ENCODE measurements around the gene ZSWIM3. TPM values are rescaled to one million over a fixed set of nuclear protein-coding genes. Genes with fewer than 3 reads are reported as not detected.

Gene ZSWIM3
- polyA plus RNA-seq, 1 donor from 2014 or later, result 3.0 TPM

DNA sequence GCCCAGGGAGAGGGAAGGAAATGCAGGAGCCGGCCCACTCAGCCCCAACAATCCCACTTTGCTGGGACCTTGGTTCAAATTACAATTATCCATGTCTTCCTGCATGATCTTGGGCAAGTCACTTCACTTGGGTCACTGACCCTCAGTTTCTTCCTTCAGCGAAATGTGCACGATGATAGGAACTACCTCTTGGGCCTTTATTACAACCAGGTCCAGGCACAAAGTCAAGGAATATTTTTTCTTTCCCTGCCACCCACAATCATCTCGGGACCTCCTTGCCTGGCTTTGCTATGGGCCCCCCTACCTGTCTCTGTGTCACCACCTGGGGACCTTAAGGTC lies 54.9 kb downstream of the ZSWIM3 start:
- Mint-ChIP-seq H3K36me3 (peaks cover 5% of the 10 kb centered on the region), H3K9me3 (peaks cover 0 to 1% (median 0%) of the 10 kb centered on the region in 3 donors), H3K4me3 (peak overlapping the region in 3 of 4 donors; percentile 38 to 97 (median 86)), H3K27me3 (peaks cover 9% of the 10 kb centered on the region), H3K4me1 (peaks cover 0 to 13% (median 11%) of the 10 kb centered on the region in 3 donors), H3K27ac (peak overlapping the region in 1 of 3 donors; percentile 53)

DNA sequence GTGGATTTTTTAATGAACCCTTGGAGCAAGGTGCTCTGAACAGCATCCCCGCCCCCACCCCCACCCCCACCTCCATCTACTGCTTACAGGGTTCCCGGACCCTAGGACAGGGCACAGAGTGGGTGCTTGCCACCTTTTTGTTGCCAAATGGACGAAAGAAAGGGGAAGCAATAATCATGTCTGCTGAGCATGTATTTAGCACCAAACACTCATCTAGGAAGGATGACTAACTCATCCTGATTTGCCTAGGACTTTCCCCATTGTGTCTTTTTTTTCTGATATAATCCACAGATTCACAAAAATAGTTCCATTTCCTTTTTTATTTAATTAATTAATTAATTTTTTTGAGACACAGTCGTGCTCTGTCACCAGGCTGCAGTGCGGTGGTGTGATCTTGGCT lies 55.7 kb downstream of the ZSWIM3 start:
- Mint-ChIP-seq H3K27me3 (peaks cover 10% of the 10 kb centered on the region), H3K27ac (no peak overlapping the region), H3K9me3 (peaks cover 0 to 1% (median 0%) of the 10 kb centered on the region in 3 donors), H3K4me3 (peak overlapping the region in 3 of 4 donors; percentile 48 to 86 (median 80)), H3K4me1 (peaks cover 0 to 11% (median 11%) of the 10 kb centered on the region in 3 donors), H3K36me3 (peaks cover 3% of the 10 kb centered on the region)

DNA sequence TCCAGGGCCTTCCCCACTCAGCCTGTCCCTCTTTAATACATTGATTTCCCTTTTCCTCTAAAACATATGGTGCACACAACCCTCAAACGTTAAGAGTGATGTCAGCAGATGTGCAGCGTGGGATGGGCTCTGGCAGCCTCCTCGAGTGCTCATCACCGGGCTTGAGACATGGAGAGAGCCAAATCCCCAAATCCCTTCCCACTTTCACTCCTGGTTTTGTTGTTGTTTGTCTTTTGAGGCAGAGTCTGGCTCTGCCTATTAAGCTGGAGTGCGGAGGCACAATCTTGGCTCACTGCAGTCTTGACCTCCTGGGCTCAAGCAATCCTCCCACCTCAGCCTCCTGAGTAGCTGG lies 60.4 kb downstream of the ZSWIM3 start:
- no peak overlapping the region for H3K27ac Mint-ChIP-seq
- H3K36me3 Mint-ChIP-seq, result no peaks in the 10 kb centered on the region
- peaks cover 0 to 2% (median 1%) of the 10 kb centered on the region in 3 donors for H3K4me1 Mint-ChIP-seq
- H3K9me3 Mint-ChIP-seq, result no peaks in the 10 kb centered on the region
- peaks cover 9% of the 10 kb centered on the region for H3K27me3 Mint-ChIP-seq
- no peak overlapping the region for H3K4me3 Mint-ChIP-seq

DNA sequence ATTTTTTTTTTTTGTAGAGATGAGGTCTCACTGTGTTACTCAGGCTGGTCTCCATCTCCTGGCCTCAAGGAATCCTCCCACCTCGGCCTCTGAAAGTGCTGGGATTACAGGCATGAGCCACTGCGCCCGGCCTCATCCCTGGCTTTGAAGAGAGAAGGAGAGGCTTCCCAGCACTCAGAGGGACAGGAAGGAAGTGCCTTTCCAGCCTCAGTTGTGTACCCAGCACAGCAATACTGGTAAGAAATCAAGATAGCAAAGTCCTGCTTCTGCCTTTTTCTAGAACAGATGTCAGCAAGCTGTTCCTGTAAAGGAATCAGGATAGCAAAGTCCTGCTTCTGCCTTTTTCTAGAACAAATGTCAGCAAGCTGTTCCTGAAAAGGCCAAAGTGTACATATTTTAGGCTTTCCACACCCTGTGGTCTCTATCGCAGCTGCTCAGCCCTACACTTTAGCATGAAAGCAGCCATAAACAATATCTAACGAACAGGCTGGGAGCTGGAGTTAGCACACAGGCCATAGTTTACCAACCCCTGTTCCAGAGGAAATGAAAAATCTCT lies 60.8 kb downstream of the ZSWIM3 start:
- H3K36me3 Mint-ChIP-seq, result no peaks in the 10 kb centered on the region
- H3K9me3 Mint-ChIP-seq, result no peaks in the 10 kb centered on the region
- H3K27ac Mint-ChIP-seq, result peak overlapping the region in 1 of 3 donors; percentile 27
- peaks cover 7% of the 10 kb centered on the region for H3K27me3 Mint-ChIP-seq
- no peaks in the 10 kb centered on the region for H3K4me1 Mint-ChIP-seq
- H3K4me3 Mint-ChIP-seq, result no peak overlapping the region

DNA sequence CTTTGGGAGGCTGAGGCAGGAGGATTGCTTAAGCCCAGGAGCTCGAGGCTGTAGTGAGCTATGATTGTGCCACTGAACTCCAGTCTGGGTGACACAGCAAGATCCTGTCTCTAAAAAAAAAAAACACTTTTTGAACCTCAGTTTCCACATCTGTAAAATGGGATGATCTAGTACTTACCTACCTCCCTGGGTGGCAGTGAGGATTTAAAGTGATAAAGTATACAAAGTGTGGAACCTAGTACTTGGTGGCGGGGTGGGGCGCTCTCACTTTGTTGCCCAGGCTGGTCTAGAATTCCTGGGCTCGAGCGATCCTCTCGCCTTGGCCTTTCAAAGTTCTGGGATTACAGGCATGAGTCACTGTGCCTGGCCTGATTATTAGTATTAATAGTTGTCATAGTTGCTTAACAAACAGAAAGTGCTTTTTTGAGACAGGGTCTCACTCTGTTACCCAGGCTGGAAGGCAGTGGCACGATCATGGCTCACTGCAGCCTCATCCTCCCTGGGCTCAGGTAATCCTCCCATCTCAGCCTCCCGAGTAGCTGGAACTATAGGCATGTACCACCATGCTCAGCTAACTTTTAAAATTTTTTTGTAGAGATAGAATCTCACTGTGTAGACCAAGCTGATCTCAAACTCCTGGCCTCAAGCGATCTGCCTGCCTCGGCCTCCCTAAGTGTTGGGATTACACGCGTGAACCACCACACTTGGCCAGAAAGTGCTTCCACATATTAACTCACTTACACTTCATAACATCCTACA lies 61.5 kb downstream of the ZSWIM3 start:
- Mint-ChIP-seq H3K27ac (peak overlapping the region in 1 of 3 donors; percentile 27), H3K4me3 (no peak overlapping the region), H3K27me3 (peaks cover 7% of the 10 kb centered on the region), H3K4me1 (no peaks in the 10 kb centered on the region), H3K36me3 (no peaks in the 10 kb centered on the region), H3K9me3 (no peaks in the 10 kb centered on the region)

DNA sequence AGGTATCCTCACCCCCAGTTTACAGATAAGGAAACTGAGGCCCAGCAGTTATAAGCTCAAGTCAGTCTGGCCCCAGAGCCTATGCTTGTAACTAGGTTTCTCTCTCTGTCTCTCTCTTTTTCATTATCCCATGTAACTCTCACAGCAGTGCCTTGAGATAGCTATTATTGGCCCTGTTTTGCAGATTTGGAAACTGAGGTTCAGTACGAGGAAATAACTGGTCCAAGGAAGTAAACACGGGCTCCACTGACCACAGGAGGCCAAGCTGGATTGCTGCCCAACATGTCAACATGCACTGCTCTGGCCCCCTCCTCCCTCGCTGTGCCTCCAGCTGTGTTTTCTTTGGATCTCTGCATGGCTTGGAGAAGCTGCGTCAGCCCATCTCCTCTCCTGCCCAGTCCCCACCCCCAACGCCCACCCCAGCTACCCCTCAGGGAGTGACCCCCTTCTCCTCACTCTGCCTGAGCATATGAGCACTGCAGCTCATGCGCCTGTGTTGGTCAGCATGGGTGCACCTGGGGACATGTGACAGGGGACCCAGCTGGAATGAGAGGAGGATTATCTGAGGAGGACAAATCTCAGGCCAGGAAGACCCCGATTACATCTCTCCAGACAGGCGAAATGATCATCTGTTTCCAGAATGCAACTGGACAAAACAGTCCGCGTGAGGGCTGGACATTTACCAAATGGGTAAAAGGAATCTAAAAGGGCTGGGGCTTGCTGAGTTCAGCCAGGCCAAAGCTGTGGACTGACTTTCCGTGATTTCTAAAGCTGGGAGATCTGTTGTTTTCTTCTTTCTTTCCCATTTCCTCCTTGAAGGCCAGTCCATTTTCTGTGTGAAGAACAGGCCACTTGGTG lies 62.4 kb downstream of the ZSWIM3 start:
- H3K36me3 Mint-ChIP-seq, result no peaks in the 10 kb centered on the region
- H3K9me3 Mint-ChIP-seq, result no peaks in the 10 kb centered on the region
- peaks cover 7% of the 10 kb centered on the region for H3K27me3 Mint-ChIP-seq
- peak overlapping the region in 1 of 3 donors; percentile 59 for H3K27ac Mint-ChIP-seq
- no peak overlapping the region for H3K4me3 Mint-ChIP-seq
- no peaks in the 10 kb centered on the region for H3K4me1 Mint-ChIP-seq

DNA sequence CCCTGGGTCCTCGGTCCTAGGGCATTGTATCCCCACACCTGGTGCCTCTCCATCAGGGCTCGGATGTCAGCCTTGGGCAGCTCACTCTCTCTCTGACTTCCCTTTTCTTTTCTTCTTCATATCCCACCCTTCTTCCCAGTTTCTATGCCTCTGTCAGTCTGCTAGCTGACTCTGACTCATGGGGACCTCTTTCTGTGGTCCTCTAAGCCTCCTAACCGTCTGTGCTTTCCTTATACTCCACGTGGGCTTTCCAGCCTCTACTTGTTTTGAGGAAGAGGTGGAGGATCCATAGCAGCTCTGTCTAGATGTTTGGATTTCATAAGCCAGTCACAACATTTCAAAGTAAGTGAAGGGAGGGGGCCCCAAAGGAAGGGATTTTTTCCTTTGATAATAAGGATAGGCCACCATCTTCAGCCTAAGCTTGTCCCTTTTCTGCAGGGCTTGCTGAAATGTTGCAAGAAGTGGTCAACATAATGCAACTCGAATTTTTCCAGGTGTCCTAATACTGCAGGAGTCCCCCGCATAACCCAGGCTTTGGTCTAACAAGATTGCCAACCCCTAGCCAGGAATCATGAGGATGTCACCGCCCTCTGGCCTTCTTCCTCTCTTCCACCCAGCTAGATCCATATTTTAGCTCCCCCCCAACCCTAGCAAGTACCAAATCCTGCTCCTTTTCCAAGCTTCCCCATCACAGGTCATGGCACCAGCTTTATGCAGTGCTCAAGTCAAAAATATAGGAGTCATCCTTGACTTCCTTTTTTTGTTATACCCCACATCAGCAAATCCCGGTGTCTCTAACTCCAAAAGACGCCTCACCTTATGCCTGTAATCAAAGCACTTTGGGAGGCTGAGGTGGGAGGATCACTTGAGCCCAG lies 63.3 kb downstream of the ZSWIM3 start:
- peak overlapping the region in 1 of 3 donors; percentile 59 for H3K27ac Mint-ChIP-seq
- H3K9me3 Mint-ChIP-seq, result no peaks in the 10 kb centered on the region
- H3K4me3 Mint-ChIP-seq, result no peak overlapping the region
- peaks cover 0 to 1% (median 0%) of the 10 kb centered on the region in 3 donors for H3K4me1 Mint-ChIP-seq
- no peaks in the 10 kb centered on the region for H3K36me3 Mint-ChIP-seq
- H3K27me3 Mint-ChIP-seq, result peaks cover 7% of the 10 kb centered on the region

DNA sequence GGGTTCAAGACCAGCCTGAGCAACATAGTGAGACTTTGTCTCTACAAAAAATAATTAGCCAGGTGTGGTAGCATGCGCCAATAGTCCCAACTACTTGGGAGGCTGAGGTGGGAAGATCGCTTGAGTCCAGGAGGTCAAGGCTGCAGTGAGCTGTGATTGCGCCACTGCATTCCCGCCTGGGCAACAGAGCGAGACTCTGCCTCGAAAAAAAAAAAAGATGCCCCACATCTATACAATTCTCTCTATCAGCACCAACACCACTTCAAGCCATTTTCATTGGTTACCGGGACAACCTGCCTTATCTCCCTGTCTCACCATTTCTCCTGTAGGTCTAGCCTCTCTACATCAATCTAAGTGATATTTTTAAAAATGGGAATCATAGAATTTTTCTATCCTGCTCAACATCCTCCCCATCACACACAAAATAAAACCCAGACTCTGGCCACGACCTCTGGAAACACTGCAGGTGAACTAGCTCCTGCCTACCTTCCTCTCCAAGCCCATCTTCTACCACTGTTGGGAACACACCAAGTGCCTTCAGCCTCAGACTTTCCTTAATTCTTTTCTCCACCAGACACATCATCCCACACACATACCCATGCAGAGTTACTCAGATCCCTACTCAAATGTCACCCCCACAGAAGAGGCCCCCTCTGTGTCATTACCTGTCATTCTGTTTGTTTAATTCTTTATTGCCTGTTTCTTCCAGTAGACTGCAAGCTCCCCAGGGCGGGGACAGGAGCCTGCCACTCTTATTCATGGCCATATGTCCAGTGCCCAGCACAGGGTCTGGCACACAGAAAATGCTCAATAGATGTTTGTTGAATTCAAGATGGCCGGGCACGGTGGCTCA lies 64.1 kb downstream of the ZSWIM3 start:
- Mint-ChIP-seq H3K4me3 (peak overlapping the region in 1 of 4 donors; percentile 35), H3K9me3 (no peaks in the 10 kb centered on the region), H3K27ac (peak overlapping the region in 1 of 3 donors; percentile 11), H3K4me1 (peaks cover 0 to 1% (median 0%) of the 10 kb centered on the region in 3 donors), H3K27me3 (peaks cover 3% of the 10 kb centered on the region), H3K36me3 (no peaks in the 10 kb centered on the region)

DNA sequence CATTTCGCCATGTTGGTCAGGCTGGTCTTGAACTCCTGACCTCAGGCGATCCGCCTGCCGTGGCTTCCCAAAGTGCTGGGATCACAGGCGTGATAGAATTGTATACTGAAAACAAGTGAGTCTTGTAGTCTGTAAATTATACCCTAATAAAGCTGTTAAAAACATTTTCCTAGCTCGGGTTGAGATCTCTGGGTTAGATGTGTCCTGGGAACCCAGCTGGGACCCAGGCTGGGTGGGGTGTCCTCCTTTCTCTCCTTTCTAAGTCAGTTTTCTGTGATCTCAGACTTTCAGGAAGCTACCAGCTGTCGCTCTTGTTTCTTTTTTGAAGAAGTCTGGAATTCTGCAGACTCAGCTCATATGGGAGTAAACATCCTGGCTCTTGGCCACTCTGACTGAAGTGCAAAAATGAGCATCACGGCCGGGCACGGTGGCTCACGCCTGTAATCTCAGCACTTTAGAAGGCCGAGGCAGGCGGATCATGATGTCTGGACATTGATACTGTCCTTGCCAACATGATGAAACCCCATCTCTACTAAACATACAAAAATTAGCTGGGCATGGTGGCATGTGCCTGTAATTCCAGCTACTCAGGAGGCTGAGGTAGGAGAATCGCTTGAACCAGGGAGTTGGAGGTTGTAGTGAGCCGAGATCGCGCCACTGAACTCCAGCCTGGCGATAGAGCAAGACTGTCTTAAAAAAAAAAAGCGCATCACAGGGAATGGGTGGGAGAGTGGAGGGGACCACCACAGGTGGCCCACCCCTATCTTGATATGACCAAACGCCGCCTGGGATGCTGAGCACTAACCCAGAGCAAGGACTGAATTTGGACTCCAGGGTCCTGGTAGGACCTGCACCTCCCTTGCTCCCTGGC lies 67.2 kb downstream of the ZSWIM3 start:
- no peak overlapping the region for H3K27ac Mint-ChIP-seq
- no peaks in the 10 kb centered on the region for H3K36me3 Mint-ChIP-seq
- no peak overlapping the region for H3K4me3 Mint-ChIP-seq
- H3K27me3 Mint-ChIP-seq, result peaks cover 1% of the 10 kb centered on the region
- peaks cover 0 to 2% (median 0%) of the 10 kb centered on the region in 3 donors for H3K4me1 Mint-ChIP-seq
- H3K9me3 Mint-ChIP-seq, result no peaks in the 10 kb centered on the region

DNA sequence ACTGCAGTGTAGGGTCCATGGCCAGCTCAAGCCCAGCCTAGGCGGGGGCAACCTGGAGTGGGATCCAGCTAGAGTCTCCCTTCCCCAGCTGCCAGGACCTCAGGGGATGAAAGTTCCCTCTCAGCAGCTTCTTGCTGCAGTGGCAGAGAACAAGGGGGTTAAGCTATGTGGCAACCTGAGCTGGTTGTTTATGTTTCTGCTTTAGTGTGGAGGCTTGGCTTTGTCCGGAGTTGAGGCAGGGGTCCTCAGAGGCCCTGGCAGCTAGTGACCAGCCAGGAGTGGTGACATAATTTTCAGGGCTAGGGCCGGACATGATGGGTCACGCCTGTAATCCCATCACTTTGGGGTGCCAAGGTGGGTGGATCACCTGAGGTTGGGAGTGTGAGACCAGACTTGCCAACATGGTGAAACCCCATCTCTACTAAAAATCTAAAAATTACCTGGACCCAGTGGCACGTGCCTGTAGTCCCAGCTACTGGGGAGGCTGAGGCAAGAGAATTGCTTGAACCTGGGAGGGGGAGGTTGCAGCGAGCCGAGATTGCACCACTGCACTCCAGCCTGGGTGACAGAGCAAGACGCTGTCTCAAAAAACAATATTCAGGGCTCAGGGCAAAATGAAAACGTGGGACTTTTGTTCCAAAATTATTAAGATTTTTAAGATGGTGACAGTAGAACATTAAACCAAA lies 68.5 kb downstream of the ZSWIM3 start:
- Mint-ChIP-seq H3K36me3 (no peaks in the 10 kb centered on the region), H3K4me1 (peaks cover 0 to 2% (median 0%) of the 10 kb centered on the region in 3 donors), H3K9me3 (no peaks in the 10 kb centered on the region), H3K27ac (no peak overlapping the region), H3K4me3 (no peak overlapping the region), H3K27me3 (peaks cover 1% of the 10 kb centered on the region)

DNA sequence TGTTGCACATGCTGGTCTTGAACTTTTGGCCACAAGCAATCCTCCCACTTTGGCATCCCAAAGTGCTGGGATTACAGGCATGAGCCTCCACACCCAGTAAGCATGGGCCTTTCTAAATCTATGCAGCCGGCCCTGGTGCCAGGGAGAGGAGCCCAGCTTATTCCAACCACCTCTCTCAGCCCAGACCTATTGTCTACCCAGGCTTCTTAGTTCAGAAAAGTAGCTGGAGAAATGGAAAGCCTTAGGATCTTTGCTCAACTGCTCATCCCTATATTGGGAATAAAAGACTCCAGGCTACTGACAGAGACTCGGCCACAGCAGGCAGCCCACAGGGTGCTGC lies 69.3 kb downstream of the ZSWIM3 start:
- H3K27me3 Mint-ChIP-seq, result no peaks in the 10 kb centered on the region

DNA sequence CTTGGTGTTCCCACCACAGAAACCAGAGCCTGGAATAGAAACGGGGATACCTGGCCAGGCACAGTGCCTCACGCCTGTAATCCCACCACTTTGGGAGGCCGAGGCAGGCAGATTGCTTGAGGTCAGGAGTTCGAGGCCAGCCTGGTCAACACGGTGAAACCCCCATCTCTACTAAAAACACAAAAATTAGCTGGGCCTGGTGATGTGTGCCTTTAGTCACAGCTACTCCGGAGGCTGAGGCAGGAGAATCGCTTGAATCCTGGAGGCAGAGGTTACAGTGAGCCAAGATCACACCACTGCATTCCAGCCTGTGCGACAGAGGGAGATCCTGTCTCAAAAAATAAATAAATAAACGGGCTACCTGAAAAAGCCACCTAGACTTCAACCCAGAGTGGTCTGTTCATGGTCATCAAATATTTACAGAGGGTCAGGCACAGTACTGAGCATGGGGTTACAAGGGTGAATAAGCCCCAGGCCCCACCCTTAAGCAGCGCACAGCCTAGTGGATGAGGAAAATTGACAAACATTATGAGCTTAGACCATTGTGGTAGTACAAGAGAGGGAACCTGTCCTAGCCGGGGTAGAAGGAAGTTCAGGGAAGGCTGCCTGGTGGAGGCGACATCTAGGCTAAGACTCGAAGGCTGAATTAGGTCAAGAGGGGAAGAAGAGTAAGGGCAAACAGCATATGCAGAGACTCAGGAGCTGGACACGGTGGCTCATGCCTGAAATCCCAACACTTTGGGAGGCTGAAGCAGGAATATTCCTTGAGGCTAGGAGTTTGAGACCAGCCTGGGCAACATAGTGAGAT lies 69.9 kb downstream of the ZSWIM3 start:
- H3K27me3 Mint-ChIP-seq, result no peaks in the 10 kb centered on the region
- H3K36me3 Mint-ChIP-seq, result no peaks in the 10 kb centered on the region
- H3K4me3 Mint-ChIP-seq, result no peak overlapping the region
- peaks cover 0 to 5% (median 1%) of the 10 kb centered on the region in 3 donors for H3K4me1 Mint-ChIP-seq
- H3K27ac Mint-ChIP-seq, result peak overlapping the region in 1 of 3 donors; percentile 29
- H3K9me3 Mint-ChIP-seq, result no peaks in the 10 kb centered on the region

More for the DNA sequence above, 69.3 kb downstream of the ZSWIM3 start:
- Mint-ChIP-seq H3K9me3 (no peaks in the 10 kb centered on the region), H3K4me1 (peaks cover 0 to 2% (median 0%) of the 10 kb centered on the region in 3 donors), H3K27ac (no peak overlapping the region), H3K36me3 (no peaks in the 10 kb centered on the region), H3K4me3 (no peak overlapping the region)
